Activated CD4-positive, alpha-beta T cell treated with anti-CD3 and anti-CD28 coated beads, Interleukin-2, amount 50 U/mL, for 16 hours (primary cell): ENCODE data around the gene OMA1.
"Not testable (repeated sequence)": the region's sequence is repeated elsewhere in the genome, so short reads cannot be mapped to it uniquely, and the experiment has no call there.

Experiments used
- DNase-seq: peaks from one replicate; pipeline ENCODE4 v3.0.0-alpha.2; 2020

OMA1 gene

DNA sequence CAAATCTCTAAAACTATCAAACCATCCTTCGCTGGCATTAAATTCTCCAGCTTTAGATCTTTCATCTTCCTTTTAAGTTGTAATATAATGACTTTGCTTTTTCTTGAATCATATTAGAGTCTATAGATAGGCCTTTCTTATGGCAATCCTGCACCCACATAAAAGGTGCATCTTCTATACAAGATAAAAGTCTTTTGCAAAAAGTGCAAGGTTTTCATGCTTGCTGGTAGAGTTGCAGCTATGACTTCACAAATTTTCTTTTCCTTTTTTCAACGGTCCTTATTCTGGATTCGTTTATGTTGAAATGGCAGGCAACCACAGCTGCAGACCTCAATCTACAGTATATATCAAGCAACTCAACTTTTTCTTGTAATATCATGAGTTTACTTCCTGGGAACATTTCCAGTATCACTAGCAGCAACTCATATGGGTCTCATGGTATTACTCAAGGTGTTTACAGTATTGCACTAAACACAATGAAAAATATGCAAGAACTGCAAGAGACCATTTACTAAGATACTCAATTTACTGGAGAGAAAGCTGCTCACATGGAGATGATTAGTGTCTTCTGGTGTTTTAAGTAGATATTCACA lies 22.1 kb downstream of the OMA1 start:
- DNase-seq: peak; percentile 83

GRCh38 chr1:58515794-58516401 lies 30.6 kb downstream of the OMA1 start:
- peak; percentile 60 for DNase-seq

GRCh38 chr1:58513956-58514355 lies 32.6 kb downstream of the OMA1 start:
- no peak for DNase-seq

DNA sequence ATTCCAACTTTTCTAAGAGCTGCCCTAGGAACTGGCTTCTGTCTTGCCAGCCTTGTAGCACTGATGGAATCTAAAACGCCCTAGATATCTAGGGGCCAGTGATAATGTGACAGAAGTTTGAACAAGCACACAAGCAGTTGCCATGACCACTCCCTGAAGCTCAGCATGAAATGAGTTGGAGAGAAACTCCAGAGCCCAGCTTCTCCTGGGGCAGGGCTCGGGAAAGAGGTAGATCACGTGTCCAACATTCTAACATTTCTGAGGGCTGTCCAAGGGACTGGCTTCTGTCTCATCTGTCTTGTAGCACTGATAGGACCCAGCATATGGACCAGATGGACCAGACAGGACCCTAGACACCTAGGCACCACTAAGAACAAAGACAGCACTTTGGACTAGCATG lies 37.9 kb downstream of the OMA1 start:
- DNase-seq: no peak

DNA sequence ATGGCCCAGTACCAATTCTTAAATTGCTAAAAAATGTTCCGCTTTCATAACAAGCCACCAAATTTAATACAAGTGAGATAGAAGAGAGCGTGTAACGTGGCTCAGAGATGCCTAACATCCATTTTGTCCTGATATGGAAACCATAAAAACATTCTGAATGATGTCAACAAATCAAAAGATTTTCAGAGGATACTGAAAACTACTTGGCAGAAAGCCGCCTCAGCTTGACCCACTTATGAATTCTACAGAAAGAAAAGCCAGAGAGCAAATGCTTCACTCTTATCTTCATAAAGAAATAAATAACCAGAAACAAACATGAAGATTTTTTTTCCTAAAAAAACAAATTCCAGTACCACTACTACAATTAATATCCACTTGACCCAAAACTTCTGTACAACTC lies 41.2 kb downstream of the OMA1 start:
- no peak for DNase-seq

DNA sequence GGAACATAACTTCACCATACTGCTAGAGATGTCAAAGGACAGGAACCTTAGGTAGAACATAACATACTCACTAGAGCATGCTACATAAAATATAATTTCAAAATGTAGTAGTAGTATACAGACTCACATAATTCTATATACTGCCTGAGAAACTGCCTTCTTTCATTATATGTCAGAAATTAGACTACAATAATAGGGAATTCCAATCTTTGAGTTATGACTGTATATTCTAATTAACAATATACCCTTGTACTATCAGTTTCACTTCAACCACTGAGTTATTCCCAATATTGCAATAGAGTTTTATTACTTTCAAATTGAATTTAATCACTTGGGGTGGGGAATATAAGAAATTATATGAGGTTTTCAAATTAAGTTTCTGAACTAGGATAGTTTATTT lies 44.0 kb downstream of the OMA1 start:
- no peak for DNase-seq

DNA sequence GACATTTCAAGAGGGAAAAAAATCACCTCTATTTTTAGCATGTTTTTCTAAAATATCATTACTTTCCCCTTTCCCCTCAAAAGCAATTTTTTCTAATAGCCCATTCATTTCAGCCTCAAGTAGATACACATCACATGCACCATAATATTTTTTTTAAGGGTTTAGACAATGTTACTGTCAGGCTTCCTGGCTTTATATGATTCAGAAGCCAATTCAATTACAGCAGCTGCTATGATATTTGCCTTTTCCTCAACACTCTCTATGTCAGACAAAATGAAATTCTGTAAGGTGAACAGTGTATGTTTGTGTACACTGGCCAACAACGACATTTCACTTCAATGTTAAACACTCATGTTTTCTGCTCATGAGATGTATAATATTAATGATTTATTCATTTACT lies 46.5 kb downstream of the OMA1 start:
- DNase-seq: no peak

DNA sequence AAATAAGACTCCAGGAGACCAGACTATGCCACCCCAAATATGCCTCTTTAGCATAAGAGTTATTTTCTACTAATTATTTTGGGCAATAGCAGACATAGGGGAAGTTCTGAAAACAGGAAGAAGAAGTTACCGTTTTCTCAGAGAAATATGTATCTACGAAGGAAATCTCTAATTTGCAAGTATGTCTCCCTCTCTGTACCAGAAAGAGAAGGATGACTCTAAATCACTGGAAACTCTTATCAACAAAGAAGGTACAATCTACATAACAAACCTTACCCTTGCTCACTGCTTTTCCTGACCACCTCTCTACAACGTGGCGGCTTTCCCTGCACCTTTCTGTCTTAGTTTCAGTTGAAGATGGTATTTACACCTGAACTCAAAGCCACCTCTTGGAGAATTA lies 49.0 kb downstream of the OMA1 start:
- no peak for DNase-seq

- DNase-seq: no peak
These were observed 50.5 kb downstream of the OMA1 start for GRCh38 chr1:58496042-58496441.

GRCh38 chr1:58488914-58489313 lies 57.6 kb downstream of the OMA1 start:
- DNase-seq: not testable (repeated sequence)

DNA sequence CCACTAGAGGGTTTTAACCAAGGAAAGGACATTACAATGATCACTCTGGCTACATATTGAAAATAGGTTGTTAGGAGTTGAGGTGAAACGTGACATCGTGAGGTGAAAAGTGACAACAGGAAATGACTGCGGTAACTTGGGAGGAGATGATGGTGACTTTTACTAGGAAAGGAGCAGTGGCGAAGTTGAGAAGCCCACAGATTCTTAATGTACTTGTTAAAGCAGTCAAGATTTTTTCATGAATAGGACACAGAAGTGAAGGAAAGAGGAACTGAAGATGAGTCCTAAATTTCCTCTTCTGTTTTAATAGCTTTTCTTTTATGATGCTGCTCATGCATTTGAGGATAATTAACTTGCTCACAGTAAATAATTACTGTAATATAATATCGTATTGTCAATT lies 59.5 kb downstream of the OMA1 start:
- peak; percentile 4 for DNase-seq

DNA sequence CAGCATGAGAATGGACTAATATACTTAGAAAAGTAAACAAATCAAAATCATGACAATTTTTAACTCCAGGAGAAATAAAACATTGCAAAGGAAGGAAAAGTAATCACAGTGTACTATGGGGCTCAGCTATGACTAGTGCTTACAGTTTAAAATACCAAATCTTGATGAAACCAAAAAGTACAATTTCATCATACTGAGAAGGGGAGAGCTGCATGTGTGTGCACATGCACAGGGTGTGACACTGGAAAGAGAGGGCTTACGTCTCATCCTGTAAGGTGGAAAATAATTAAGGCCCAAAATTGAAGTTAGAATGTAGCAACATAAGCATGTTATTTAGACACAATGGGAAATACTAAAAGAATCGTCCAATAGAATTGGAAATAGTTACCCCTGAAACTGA lies 64.6 kb downstream of the OMA1 start:
- DNase-seq: no peak

DNA sequence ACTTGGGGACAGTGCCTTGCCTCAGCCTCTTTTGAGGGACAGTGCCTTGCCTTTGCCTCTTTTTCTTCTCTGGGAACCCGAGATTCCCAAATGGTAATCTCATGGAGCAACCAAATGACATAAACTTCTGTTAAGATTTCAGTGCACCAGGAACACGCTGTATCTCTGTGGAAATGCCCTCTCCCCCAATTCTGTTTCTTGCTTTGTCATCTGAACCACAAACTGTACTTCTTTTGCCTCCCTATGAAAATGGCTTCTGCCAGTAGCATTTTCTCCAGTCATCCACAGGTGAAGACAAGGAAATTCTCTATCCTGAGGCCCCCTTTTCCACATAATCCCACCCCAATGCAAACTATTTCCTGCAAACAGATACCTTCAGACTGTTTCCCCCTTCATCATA lies 66.3 kb downstream of the OMA1 start:
- no peak for DNase-seq

- no peak for DNase-seq
These were observed 69.1 kb downstream of the OMA1 start for GRCh38 chr1:58477390-58477789.

- no peak for DNase-seq
These were observed 70.3 kb downstream of the OMA1 start for GRCh38 chr1:58476179-58476578.

DNA sequence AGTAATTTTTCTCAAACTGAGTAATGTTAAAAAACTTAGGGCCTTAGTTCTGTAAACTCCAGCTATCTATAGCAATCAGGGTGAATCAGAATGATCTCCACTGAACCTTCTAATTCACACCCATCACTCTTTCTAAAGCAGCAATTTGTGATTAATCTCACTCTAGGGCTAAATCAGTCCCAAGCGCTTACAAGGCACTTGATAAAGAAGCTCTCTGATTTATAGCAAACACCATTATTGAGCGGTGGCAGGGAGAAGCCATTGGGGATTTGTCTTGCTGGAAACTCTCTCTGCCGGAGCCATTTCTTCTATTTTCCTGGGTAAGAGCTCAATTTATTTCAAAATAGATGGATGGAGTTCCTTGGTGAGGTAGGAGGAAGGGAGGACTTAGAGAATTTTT lies 77.0 kb downstream of the OMA1 start:
- no peak for DNase-seq

- DNase-seq: no peak
These were observed 77.5 kb downstream of the OMA1 start for GRCh38 chr1:58469016-58469415.

DNA sequence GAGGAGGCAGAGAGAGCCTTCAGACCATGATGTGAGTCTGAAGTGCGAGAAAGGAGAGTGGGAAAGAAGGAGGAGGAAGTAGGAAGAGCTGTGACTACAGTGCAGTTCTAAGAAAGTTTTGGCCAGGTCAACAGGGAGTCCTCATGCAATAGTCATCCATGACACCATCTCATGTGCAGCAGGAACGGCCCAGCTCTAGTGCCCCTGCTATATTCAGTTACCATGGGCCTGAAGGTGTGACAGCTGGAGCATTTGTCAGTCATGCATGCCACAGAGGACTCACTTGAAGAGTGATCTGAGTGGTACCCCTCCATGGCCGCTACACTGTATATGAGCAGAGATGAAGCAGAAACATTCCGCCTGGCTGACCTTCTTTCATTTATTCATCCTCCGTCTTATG lies 77.9 kb downstream of the OMA1 start:
- DNase-seq: no peak

DNA sequence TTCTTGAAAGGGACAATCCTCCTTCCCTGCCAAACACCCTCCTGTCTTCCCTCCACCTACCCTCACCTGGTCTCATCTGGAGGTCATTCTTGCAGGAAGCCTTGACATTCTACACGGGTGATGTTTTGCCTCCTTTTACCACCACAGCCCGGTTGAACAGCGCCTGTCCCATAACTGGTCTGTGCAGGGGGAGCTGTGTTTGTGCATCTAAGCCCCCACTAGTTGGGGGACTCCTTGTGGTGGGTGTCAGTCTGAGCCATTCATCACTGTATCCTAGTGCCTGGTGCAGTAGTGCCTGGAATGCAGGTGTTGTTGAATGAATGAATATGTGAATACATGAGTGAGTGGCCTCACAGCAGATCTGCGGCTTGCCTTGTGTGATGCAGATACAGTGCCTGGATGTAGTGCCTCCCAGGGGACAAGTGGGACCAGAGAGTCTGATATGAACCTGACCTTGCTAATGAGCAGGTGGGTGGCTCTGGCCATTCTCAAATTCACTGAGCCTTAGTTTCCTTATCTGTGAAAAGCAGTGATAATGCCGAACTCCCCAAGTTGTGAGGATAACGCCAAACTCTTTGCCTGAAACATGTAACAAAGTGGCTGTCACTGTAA lies 79.8 kb downstream of the OMA1 start:
- DNase-seq: no peak

DNA sequence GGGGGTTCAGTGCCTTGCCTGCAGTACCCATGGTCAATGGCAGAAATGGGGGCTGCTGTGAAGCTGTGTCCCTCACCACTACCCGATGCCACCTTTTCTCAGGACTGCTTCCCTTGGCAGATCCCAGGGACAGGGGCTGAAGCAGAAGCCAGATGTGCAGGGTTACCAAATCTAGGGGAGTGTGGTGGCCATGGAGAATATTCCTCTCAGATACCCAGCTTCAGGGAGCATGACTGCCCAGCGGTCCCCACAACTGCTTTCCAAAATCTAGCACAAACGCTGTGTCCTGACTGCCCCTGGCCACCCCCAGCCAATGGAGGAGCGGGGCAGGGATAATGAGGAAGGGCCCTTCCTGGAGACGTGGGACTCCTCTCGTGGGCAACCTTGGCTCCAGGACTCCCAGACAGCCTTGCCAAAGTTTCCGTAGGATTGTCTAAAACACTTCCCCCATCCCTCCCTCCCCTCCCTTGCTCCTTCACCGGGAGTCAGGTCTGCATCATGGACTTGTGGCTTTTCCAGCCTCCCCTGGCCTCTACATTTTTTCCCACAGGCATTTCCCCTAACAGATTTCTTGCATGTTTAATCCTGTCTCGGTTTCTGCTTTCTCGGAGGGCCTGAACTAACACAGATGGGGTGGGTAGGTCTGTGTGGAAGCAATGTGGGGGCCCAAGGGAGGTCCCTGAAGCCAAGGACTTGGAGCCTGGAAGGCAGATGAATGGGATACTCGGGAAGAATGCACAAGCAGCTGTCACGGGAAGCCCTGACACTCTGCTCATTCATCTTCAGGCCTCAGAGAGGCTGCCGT lies 80.5 kb downstream of the OMA1 start:
- no peak for DNase-seq

DNA sequence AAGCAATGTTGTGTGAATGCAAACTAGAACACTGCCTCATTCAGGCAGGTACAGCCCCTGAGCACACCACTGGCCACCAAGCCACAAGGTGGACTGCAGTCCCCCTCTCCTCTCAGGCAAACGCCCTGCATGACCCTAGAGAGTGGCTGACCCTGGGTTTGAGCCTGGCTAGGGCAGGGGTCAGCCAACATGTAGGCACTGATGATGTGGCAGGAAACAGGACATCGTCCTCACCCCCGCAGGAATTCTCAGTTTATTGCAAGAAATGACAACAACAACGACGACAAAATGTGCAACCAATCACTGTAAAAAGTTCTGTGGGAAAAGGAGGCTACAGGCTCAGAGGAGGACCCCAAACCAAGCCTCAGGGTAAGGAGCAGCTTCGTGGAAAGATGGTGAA lies 81.3 kb downstream of the OMA1 start:
- DNase-seq: no peak

DNA sequence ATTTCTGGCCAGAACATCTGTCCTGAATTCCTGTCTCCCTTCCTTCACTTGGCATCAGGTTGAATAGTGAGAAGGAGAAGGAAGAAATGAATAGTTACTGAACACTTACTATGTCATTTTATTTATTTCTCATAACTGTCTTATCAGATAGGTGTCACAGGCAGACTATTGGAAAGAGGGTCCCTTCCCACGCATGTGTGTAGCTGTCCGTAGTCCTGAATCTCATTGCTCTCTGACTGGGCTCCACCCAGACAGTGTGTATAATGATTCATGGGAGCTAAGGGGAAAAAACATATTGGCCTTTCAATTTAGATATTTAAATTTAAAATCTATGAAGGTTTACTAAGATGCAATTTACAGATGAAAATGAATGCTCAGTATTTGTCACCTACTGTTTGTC lies 86.1 kb downstream of the OMA1 start:
- no peak for DNase-seq

GRCh38 chr1:58459911-58460310 lies 86.6 kb downstream of the OMA1 start:
- no peak for DNase-seq

DNA sequence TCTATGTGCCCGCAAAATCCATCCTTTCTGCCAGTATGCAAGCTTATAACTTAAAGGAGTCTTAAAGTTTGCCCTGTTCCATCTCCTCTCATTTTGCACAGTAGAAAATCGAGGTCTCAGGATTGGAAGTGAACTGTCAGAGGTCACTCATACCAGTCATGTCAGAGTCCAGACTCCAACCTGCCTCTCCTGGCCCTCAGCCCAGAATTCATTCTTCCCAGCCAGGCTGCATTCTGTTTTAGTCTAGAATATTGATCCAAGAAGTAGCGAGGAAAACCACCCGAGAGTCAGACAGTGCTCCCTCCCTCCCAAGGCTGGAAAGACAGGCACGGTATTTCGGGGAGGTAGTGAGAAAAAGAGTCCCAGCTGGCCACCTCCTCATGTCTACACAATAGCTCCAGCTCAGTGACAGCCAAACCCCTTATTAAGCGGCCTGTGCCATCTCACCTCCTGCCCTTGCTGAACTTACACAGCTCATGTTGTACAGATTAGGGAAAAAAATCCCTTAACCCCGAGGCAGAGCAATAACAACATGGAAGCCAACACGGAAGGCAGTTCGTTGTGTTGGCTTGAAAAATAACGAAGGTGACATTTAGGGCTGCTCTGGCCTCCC lies 89.4 kb downstream of the OMA1 start:
- no peak for DNase-seq
